Endothelial cell (in vitro differentiated cells): Measurements from ENCODE around the gene MYO1E. TPM values are rescaled to one million over a fixed set of nuclear protein-coding genes. Genes with fewer than 3 reads are reported as not detected.
"Not testable (repeated sequence)": the region's sequence is repeated elsewhere in the genome, so short reads cannot be mapped to it uniquely, and the experiment has no call there.

ENCODE experiments used
- DNase-seq: peaks from one replicate; pipeline ENCODE4 v3.0.0; 2021; ENCODE audit warnings: low spot score
- H3K27ac Mint-ChIP-seq: one replicate; pipeline ENCODE4 v1.8.0; 2021; ENCODE audit warnings: mixed read lengths, inconsistent platforms; ENCODE audit not compliant: unreplicated experiment
- H3K27me3 Mint-ChIP-seq: one replicate; pipeline ENCODE4 v1.8.0; 2021; ENCODE audit warnings: mild to moderate bottlenecking, moderate library complexity, mixed read lengths, inconsistent platforms; ENCODE audit not compliant: unreplicated experiment
- H3K36me3 Mint-ChIP-seq: one replicate; pipeline ENCODE4 v1.8.0; 2021; ENCODE audit warnings: mild to moderate bottlenecking, low read depth, mixed read lengths, inconsistent platforms; ENCODE audit not compliant: unreplicated experiment
- H3K4me1 Mint-ChIP-seq: one replicate; pipeline ENCODE4 v1.8.0; 2021; ENCODE audit warnings: mild to moderate bottlenecking, mixed read lengths, inconsistent platforms; ENCODE audit not compliant: unreplicated experiment
- H3K4me3 Mint-ChIP-seq: one replicate; pipeline ENCODE4 v1.8.0; 2021; ENCODE audit warnings: mild to moderate bottlenecking, mixed read lengths, inconsistent platforms; ENCODE audit not compliant: unreplicated experiment
- H3K9me3 Mint-ChIP-seq: one replicate; pipeline ENCODE4 v1.8.0; 2021; ENCODE audit warnings: mixed read lengths, inconsistent platforms; ENCODE audit not compliant: unreplicated experiment
- CTCF ChIP-seq: fragments of 200-600 bp; sonication (generic); IDR thresholded peaks from one replicate; pipeline ENCODE4 v1.5.0; 2021; ENCODE audit warnings: antibody characterized with exemption; ENCODE audit not compliant: unreplicated experiment
- total RNA-seq: library from RNA; stranded (reverse); fragmentation: NEBNext Ultra II Directional; extraction: Animal tissue kit (Norgen Biotek cat#: 25700); gene quantifications from one replicate; pipeline ENCODE4 v1.2.1, GENCODE V29; 2021; ENCODE audit not compliant: unreplicated experiment

MYO1E gene
- total RNA-seq, 1 donor from 2014 or later: 146 TPM

- Mint-ChIP-seq H3K4me1 (no peaks in the 10 kb centered on the region), H3K27ac (no peak overlapping the region), H3K36me3 (no peaks in the 10 kb centered on the region), H3K9me3 (no peaks in the 10 kb centered on the region), H3K27me3 (no peaks in the 10 kb centered on the region), H3K4me3 (no peak overlapping the region)
- DNase-seq: no peak
- TF ChIP-seq CTCF: no peak
Measured at GRCh38 chr15:59339252-59339672, 33.4 kb downstream of the MYO1E start.

GRCh38 chr15:59338414-59338813 is 34.3 kb downstream of the MYO1E start:
- no peak for TF ChIP-seq CTCF
- H3K36me3 Mint-ChIP-seq: no peaks in the 10 kb centered on the region
- DNase-seq: no peak
- no peak overlapping the region for H3K4me3 Mint-ChIP-seq
- H3K4me1 Mint-ChIP-seq: peaks cover 3% of the 10 kb centered on the region
- no peaks in the 10 kb centered on the region for H3K27me3 Mint-ChIP-seq
- H3K9me3 Mint-ChIP-seq: no peaks in the 10 kb centered on the region
- H3K27ac Mint-ChIP-seq: no peak overlapping the region

GRCh38 chr15:59336725-59337124 is 35.9 kb downstream of the MYO1E start:
- H3K36me3 Mint-ChIP-seq: not testable (repeated sequence)

GRCh38 chr15:59335207-59335786 is 37.4 kb downstream of the MYO1E start:
- Mint-ChIP-seq H3K27ac (no peak overlapping the region), H3K9me3 (no peaks in the 10 kb centered on the region), H3K36me3 (no peaks in the 10 kb centered on the region), H3K4me1 (peaks cover 4% of the 10 kb centered on the region), H3K4me3 (no peak overlapping the region), H3K27me3 (no peaks in the 10 kb centered on the region)
- no peak for TF ChIP-seq CTCF
- no peak for DNase-seq

More at GRCh38 chr15:59336725-59337124, 35.9 kb downstream of the MYO1E start:
- H3K4me3 Mint-ChIP-seq, H3K9me3 Mint-ChIP-seq, H3K4me1 Mint-ChIP-seq, H3K27ac Mint-ChIP-seq, H3K27me3 Mint-ChIP-seq, DNase-seq: not testable (repeated sequence)

DNA sequence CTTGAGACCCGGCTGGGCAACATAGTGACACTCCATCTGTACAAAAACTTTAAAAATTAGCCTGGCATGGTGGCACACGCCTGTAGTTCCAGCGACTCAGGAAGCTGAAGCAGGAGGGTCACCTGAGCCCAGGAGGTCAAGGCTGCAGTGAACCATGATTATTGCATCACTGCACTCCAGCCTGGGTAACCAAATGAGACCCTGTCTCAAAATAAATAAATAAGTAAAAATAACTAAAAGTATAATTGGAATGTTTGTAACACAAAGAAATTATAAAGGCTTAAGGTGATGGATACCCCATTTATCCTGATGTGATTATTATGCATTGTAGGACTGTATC is 38.6 kb downstream of the MYO1E start:
- H3K36me3 Mint-ChIP-seq: no peaks in the 10 kb centered on the region
- no peak for TF ChIP-seq CTCF
- peaks cover 4% of the 10 kb centered on the region for H3K4me1 Mint-ChIP-seq
- no peak overlapping the region for H3K27ac Mint-ChIP-seq
- H3K4me3 Mint-ChIP-seq: no peak overlapping the region
- no peaks in the 10 kb centered on the region for H3K9me3 Mint-ChIP-seq
- no peaks in the 10 kb centered on the region for H3K27me3 Mint-ChIP-seq
- no peak for DNase-seq
